ENCODE results near the gene PLCL2.

PLCL2 gene

DNA sequence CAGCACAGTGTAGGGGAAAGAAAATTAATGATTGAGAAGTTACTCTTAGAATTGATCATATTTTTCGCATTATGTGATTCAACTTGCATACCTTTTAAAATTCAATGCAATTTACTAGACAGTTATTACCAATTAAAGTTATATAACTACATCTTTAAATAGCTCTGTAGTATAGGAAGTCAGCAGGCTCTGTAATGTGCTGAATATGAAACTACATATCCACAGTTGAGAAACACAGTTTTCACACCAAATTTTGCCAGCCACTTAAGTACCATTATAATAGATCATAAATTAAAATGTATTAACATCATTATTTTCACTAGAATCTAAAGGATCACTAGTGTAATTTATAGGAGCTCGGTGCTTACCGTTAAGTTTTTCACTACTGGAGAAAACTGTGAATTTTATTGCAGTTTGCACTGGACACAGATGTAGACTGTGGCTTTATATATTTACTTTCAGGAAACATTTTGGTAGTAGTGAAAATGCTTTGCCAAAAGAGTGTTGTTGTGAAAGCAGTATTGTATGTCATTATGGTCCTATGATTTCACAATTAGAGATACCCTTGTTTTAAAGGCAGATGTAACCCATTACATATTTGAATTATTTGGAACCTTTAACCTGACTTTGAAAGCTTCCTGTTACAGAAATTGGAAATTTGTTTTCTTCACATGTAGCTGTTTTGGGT lies 113.6 kb downstream of the PLCL2 start:
- H3K4me3 ChIP-seq: no peak overlapping the region
- no peak for DNase-seq (ENCODE audit: low spot score)
- TF ChIP-seq, protein P1, sequence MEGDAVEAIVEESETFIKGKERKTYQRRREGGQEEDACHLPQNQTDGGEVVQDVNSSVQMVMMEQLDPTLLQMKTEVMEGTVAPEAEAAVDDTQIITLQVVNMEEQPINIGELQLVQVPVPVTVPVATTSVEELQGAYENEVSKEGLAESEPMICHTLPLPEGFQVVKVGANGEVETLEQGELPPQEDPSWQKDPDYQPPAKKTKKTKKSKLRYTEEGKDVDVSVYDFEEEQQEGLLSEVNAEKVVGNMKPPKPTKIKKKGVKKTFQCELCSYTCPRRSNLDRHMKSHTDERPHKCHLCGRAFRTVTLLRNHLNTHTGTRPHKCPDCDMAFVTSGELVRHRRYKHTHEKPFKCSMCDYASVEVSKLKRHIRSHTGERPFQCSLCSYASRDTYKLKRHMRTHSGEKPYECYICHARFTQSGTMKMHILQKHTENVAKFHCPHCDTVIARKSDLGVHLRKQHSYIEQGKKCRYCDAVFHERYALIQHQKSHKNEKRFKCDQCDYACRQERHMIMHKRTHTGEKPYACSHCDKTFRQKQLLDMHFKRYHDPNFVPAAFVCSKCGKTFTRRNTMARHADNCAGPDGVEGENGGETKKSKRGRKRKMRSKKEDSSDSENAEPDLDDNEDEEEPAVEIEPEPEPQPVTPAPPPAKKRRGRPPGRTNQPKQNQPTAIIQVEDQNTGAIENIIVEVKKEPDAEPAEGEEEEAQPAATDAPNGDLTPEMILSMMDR (IDR thresholded peaks at IDR 0.05): no peak
- H3K27ac ChIP-seq: no peak overlapping the region

DNA sequence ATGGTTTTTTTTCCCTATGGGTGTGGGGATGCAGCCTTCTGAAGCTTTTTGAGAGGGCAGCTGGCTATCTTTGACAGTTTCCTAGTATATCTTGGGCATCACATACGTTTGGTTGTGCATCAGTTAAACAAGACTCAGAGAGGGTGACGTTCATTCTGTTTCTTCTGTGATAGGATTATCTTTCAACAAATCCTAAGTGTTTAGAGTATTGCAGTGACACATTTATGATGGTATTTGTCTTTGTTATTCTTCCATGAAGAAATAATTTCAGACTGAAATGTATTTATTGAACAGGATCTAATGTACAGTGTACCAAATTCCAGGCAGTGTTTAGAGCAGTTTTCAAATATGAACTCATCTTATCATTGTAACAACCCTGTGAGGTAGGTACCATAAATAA lies 114.4 kb downstream of the PLCL2 start:
- TF ChIP-seq, protein P1 (IDR thresholded peaks at IDR 0.05): no peak
- DNase-seq (ENCODE audit: low spot score): no peak
- Histone ChIP-seq H3K4me3 (no peak overlapping the region), H3K27ac (no peak overlapping the region)

DNA sequence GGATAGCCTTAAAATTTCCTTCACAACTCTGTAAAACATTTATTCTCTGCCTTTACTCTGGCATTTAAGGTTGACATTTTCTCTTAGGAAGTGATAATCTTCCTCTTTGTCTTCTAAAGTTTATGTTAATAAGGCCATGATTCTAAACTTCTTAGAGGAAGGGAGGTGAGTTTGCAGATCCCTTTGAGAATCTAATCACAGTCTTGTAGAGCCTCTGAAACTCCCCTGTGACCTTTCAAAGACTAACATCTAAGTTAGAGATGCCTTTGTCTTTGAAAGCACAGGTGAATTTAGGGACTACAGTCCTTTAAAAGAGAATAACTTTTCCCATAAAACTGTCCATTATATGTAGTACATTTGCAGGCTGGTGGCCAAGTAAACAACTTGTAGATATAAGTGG lies 115.1 kb downstream of the PLCL2 start:
- no peak overlapping the region for H3K27ac ChIP-seq
- no peak overlapping the region for H3K4me3 ChIP-seq
- DNase-seq (ENCODE audit: low spot score): no peak
- TF ChIP-seq, protein P1 (IDR thresholded peaks at IDR 0.05): no peak

GRCh38 chr3:17003457-17003856 lies 118.7 kb downstream of the PLCL2 start:
- TF ChIP-seq, protein P1 (IDR thresholded peaks at IDR 0.05): no peak
- no peak for DNase-seq (ENCODE audit: low spot score)
- H3K27ac ChIP-seq: no peak overlapping the region
- H3K4me3 ChIP-seq: no peak overlapping the region

DNA sequence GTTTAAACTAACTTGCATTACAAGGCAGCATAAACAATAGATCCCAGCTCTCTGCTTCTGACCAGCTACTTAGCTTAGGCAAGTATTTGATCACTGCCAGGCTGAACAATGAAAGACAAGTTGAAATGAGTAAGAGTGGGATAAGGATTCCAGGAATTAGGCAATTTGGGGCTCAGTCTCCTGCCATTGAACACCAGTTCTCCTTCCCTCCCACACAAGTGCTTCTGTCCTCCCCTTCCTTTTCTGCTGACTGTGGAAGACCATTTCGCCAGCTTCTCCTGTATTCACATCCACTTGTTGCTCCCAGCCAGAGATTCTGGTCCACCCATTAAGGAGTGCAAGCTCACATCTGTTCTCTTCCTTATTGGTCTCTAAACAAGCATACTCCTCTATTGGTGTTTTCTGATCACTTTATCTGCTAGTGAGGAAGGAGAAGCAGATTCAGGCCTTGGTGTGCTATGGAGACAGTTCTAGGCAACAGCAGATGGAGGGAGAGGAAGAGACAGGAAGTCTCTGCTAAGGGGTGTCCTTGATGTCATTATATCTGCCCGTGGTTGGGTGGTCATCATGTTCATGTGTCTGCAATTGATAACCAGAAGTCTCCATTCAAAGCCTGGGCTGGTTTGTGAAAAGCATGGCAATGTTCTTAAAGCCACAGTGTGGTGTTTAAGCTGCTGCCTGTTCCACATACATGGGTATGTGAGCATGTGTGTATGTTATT lies 121.5 kb downstream of the PLCL2 start:
- Histone ChIP-seq H3K4me3 (no peak overlapping the region), H3K27ac (no peak overlapping the region)
- TF ChIP-seq, protein P1 (IDR thresholded peaks at IDR 0.05): no peak

DNA sequence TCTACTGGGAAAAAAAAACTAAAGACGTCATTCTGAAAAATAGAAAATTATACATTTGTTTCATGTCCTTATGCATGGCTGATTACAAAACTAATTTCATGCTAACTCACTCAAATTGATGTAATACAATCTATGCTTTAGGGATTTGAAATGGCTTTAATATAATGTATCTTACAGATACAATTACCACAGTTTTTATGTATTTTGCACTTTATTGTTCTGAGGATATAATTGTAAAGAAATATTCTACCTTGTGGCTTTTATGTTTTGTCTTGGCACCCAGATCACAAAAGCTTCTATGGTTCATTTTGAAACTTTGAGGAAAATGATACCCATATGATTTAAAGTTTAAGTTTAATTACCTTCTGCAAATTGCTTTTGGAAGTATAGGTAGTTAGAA lies 122.5 kb downstream of the PLCL2 start:
- TF ChIP-seq, protein P1 (IDR thresholded peaks at IDR 0.05): no peak
- DNase-seq (ENCODE audit: low spot score): no peak
- Histone ChIP-seq H3K4me3 (no peak overlapping the region), H3K27ac (no peak overlapping the region)

More for the DNA sequence above, 121.5 kb downstream of the PLCL2 start:
- no peak for DNase-seq (ENCODE audit: low spot score)

DNA sequence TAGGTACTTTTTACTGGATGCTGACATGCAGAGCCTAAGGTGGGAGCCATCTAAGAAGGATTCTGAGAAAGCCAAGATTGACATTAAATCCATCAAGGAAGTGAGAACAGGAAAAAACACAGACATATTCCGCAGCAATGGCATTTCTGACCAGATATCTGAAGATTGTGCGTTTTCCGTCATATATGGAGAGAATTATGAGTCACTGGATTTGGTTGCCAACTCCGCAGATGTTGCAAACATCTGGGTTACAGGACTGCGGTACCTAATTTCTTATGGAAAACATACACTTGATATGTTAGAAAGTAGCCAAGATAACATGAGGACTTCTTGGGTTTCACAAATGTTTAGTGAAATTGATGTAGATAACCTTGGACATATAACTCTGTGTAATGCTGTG lies 125.1 kb downstream of the PLCL2 start:
- H3K27ac ChIP-seq: no peak overlapping the region
- DNase-seq (ENCODE audit: low spot score): no peak
- TF ChIP-seq, protein P1 (IDR thresholded peaks at IDR 0.05): no peak

More for the DNA sequence above, 125.1 kb downstream of the PLCL2 start:
- no peak overlapping the region for H3K4me3 ChIP-seq
